GM03348 (cell line): ENCODE data around the gene PLSCR3.
A peak's percentile ranks its signal among the peaks of the same experiment; 100 is the strongest.

Source experiments
- DNase-seq: peaks from one replicate; pipeline ENCODE4 v3.0.0; 2012; ENCODE audit warnings: low spot score

The PLSCR3 gene

DNA sequence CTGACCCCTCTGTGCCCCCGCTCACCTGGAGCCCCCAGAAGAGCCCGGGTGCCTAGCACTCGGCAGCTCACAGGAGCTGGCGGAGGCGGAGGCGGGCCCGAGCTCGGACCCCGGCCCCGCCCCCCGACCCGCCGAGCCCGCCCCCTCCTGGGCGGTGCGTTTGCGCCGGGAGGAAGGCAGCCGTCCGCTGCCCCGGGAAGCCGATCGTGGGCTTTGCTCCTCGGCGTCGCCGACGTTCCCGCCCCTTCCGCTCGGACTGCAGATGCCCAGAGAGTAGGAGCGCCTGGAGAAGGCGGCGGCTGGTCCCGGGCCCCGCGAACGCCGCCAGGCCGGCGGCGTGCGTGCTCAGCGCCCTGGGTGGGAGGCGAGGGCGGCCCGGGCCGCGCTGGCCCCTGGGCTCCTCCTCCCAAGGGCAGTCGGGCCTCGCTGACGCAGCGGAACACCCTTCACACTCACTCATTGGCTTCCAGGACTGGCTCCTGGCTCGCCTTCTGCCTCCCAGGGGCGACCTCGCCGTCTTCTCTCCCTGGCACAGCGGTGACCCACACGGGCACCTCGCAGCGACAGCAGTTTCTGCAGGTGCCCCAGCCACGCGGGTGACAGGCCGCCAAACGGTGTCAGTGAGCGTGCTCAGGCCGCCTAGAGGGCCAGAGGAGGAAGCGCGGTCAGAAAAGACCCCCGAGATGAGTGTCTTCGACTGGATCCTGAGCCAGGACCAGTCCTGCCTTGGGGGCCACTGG, at the start of gene PLSCR3:
PLSCR3 (minus strand) TSS at position 74 of the 740 bp plus-strand sequence. CDS start 415 bp downstream, outside the sequence.
- DNase-seq, result peak; percentile 97

DNA sequence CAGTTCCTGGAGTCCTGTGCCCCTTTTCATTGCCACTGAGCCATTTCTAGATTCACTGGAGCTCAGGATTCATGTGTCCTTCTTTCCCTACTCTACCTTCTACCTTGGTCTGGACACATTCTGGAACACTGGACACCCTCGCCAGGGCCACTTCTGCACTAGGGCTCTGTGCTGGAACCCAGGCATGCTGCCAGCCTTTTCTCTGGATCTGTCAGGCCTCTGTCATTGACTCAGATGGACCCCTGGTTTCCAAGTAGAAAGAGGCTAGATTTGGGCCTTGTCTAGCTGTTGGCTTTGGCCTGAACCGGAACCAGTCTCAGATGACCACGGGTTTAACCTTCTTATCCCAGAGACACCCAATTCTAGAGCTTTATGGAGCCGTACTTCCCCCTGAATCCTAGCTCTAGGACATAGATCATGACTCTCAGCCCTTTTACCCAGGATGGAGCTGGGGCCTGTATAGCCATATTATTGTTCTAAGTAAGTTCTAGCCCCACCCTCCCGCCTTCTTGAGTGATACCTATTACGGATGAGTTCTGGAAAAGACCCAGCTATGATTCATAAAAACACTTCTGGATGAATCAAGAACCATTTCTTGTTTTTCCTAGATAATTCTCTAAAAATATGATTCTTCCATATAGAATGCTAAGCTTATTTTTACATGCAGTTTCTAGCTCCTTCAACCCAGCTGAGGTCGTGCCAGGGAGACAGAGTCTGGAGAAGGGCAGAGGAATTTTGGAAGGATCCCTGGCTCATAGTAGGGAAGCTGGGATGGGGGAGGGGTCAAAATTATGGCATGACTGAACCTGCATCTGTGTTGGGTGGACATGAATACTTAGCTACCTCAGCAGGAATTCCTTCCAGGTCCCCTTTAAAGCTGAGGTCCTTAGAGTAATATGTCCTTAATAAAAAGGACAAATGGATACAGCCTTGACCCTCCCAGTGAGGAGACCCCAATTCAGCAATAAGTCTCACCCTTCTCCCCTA, 49.5 kb upstream of the PLSCR3 start:
- no peak for DNase-seq

DNA sequence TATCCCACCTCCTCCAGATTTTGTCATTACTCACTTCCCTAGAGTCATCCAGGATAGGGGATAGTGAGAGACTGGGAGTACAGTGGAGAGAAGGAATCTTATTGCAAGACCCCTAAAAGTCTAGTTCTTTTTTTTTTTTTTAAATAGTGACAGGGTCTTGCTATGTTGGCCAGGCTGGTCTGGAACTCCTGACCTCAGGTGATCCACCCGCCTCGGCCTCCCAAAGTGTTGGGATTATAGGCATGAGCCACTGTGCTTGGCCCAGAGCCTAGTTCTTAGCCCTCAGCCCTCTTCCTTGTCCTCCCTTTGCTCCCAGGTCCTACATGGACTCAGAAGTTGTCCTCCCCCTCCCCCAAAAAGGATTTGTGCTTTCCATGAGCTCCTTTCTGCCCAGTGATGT, 47.8 kb upstream of the PLSCR3 start:
- no peak for DNase-seq

DNA sequence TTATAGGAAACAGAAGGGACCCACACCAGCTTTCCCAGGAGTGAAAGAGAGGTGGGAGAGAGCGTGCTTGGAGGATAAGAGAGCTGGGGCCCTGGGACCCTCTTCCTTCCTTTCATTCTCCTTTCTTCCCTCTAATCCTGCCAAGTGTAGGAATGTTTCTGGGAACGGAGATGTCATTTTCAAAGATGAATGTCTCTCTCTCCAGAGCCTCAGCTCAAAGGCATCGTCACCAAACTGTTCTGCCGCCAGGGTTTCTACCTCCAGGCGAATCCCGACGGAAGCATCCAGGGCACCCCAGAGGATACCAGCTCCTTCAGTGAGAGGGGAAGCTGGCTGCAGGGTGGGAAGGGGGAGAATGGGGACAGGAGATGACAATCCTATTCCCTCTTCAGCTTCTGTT, 46.9 kb upstream of the PLSCR3 start:
- no peak for DNase-seq

GRCh38 chr17:7440834-7441195, 46.5 kb upstream of the PLSCR3 start:
- DNase-seq, result no peak

DNA sequence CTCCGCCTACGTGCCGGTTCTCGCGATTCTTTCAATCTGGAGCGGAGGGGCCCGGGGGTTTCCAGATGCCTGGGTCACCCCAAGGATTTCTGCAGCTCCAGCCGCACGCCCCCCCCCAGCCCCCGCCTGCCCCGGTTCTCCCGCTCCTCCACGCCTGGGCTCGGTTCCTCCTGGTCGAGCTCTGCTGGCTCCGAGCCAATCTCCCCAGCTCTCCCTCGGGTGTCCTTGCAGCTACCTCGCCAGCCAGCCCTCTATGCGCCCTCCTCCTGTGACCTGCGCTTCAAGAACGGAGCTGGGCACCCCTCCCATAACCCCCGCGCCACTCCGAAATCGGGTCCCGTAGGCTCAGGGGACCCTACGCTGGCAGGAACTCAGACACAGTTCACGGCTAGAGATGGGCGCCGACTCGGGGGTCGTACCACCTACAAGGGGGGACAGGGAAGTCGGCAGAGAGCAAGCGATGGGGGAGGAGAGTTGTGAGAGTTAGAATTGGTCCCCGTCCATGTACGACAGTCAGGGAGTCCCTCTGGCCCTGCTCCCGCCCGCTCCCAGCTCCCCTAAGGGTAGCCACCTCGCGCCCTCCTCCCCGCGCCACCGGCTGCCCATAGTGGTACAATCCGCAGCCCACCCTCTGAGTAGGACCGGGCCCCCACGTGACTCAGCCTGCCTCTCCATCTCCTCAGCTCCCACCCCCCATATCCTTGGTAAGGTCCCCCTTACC, 45.9 kb upstream of the PLSCR3 start:
- DNase-seq, result peak; percentile 37

- DNase-seq, result no peak
Measured at GRCh38 chr17:7439462-7440112, 45.3 kb upstream of the PLSCR3 start, which contains the start of gene FGF11. TSS of gene FGF11 (plus strand) at chr17:7439512. CDS start at chr17:7439621, 109 bp downstream.

DNA sequence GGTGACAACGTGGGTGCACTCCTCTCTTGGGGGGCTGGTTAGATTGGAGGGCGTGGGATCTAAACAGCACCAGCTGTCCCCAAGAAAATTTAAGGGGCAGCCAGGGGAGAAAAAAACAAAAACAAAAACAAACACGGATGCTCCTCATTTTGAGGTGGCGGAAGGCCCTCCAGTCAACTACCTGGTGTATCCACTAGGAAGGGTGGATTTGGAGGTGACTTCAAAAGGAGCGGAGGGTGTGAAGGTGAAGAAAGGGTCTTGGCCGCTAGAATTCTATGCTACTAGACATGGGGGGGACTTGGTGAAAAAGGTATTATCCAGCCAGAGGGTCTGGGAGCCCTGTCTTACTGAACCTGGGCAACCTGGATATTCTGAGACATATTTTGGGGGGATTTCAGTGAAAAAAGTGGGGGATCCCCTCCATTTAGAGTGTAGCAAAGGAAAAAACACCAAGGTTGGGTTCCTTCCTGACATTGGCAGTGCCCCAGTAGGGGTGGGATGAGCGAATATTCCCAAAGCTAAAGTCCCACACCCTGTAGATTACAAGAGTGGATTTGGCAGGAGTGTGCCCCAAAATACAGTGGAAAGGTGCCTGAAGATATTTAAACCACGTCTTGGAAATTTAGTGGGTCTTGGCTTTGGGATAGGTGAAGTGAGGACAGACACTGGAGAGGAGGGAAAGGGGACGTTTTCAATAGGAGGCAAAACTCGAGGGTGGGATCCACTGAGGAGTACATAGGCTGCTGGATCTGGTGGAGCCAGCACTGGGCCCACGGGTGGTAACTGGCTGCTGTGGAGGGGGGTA, 44.5 kb upstream of the PLSCR3 start:
- no peak for DNase-seq

DNA sequence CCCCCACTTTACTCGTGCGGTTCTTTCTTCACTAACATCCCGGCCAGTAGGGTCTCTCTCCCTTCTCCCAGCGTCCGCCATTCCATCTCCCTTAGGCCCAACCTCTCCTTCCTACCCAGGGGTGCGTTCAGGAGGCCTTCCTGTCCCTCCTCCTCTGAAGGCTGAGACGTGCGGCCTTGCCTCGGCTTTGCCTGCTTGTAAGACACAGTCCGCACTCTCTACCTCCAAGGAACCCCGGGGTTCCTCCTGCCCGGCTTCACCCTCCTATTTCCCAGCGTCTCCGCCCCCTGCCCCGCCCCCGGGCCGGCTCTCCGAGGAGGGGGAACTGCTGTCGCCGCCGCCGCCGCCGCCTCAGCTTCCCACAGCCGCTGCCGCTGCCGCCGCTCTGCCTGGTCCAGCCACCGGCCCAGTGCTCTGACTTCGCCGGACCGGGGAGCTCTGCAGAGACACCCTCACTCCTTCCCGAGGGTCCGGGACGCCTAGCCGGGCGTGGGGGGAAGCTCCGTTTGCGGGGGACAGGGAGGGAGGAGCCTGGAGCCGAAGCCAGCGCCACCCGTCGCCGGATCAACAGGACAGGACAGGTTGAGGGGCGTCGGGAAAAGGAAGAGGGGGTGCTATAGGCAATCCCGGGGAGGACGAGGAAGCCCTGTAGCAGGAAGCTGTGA, 43.8 kb upstream of the PLSCR3 start:
- DNase-seq, result no peak

- DNase-seq, result no peak
Measured at GRCh38 chr17:7437369-7437863, 43.1 kb upstream of the PLSCR3 start.

GRCh38 chr17:7436556-7437368, 42.4 kb upstream of the PLSCR3 start:
- peak; percentile 91 for DNase-seq

DNA sequence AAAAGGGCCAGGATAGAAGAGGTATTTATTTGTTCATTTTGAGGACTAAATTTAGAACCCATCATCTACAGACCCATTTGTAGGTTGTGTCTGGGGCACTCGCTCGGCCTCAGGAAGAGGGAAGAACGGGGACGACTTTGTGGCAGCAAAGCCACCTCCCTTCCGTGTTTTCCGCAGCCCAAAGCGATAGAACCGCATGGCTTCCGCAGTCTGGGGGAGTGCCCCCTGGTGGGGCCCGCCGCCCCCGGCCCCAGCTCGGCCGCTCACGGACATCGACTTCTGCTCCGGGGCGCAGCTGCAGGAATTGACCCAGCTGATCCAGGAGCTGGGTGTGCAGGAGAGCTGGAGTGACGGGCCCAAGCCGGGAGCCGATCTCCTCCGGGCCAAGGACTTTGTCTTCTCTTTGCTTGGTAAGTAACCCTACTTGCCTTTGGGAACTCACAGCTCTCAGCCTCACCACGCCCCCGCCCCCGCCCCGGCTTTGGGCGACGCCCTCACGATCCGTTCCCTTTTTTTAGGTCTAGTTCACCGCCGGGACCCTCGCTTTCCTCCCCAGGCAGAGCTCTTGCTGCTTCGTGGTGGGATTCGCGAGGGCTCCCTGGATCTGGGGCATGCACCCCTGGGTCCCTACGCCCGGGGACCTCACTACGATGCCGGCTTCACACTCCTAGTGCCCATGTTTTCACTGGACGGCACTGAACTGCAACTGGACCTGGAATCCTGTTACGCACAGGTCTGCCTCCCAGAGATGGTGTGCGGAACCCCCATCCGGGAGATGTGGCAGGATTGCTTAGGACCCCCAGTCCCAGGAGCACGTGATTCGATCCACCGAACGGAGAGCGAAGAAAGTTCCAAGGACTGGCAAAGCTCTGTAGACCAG, 41.6 kb upstream of the PLSCR3 start:
- DNase-seq, result no peak

- no peak for DNase-seq
Measured at GRCh38 chr17:7432296-7432695, 38.0 kb upstream of the PLSCR3 start.

DNA sequence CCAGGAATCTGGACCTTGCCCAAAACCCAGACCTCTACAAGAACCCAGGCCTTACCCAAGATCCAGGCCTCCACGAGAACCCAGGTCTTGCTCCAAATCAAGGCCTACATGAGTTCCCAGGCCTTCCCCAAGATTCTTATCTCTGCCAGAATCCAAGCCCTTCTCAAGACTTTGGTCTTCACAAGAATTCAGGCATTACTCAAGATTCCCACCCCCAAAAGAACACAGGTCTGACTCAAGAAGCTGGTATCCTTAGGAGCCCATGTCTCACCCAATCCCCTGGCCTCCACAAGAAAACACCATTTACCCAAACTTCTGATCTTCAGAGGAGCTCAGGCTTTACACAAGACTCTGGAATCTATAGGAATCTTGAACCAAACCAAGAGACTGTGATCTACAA, 36.9 kb upstream of the PLSCR3 start:
- no peak for DNase-seq

DNA sequence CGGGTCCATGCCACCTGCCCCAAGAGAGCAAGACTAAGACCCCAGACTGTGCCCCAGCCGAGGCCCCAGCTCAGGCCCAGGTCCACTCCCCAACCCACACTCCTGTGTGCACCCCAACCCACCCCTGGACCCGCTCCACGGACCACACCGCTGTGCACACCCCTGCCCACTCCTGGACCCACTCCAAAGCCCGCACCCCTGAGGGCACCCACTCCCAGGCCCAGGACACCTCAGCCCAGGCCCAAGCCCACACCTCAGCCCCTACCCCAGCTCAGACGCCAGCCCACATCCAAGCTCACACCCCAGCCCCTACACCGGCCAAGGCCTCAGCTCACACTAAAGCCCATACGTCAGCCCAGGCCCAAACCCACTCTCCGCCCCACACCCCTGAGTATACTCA, 35.4 kb upstream of the PLSCR3 start:
- no peak for DNase-seq

DNA sequence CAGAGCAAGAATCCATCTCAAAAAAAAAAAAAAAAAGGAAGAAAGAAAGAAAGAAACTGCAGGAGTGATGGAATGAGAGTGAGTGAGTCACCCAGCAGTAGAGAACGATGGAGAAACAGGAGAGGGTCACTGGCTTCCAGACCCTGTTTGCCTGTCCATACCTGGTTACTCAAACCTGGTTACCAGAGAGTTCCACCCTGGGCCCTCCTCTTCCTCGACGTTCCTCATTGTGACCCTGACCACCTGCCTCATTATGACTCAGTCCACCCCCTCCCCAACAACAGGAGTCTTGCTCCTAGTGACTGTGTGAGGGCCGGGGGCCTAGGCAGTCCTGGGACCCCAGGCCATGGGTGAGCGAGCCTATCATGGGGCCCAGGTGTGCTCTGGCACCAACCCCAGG, 34.2 kb upstream of the PLSCR3 start, which contains the start of gene SPEM3:
SPEM3 (plus strand) TSS at position 301 of the 400 bp plus-strand sequence; CDS start at position 347, 46 bp downstream.
- no peak for DNase-seq

DNA sequence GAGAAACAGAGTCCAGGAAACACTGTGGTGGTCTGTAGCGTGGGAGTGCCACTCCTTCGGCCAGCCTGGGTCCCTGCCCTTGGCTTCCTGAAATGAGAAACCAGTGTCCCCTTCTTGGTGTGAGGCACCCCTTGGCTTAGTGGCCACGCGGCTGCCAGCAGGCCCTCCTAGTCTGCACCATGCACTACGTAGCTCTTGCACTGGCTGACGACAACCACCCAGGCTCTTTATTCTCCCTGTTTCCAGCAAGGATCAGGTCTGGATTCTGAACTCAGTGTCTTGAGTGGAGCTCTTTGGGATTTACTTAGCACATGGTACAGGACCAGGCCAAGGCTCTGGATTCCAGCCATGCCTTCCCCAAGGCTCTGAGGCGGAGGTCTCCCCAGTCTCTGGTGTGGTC, 33.2 kb upstream of the PLSCR3 start:
- no peak for DNase-seq

DNA sequence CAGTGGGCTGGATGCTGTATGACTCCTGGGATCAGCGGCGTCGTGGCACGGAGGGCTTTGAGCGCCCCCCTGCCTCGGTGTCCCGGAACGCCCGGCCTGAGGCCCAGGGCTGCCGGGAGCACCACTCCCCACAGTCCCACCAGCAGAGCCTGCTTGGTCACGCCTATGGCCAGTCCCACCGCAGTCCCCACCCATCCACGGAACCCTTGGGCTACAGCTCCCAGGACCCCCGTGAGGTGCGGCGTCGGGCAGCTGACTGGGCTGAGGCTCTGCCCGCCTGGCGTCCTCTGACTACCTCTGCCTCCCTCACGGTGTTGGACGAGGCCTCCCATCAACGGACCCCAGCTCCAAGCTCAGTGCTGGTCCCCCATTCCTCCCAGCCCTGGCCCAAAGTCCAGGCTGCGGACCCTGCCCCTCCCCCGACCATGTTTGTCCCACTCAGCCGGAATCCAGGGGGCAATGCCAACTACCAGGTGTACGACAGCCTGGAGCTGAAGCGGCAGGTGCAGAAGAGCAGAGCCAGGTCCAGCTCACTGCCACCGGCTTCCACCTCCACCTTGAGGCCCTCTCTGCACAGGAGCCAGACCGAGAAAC, 32.7 kb upstream of the PLSCR3 start:
- DNase-seq, result no peak
